SK-N-SH (cell line): Measurements from ENCODE around the gene SERPINH1. TPM values are rescaled to one million over a fixed set of nuclear protein-coding genes. Genes with fewer than 3 reads are reported as not detected.

Experiments
- CTCF ChIA-PET: fragments of 300-600, 350-600 bp; formaldehyde crosslinking; extraction: SDS; loops from one replicate; lab custom pipeline; 2021; lab: Yijun Ruan, JAX
- POLR2A ChIA-PET: fragments of 350-600 bp; sonication (Branson Sonifier 250); formaldehyde crosslinking; extraction: SDS; loops from one replicate; lab custom pipeline; 2020; ENCODE audit warnings: antibody characterized with exemption, inconsistent platforms; lab: Yijun Ruan, JAX
- DNase-seq: peaks from one replicate; pipeline ENCODE4 v3.0.0; 2012
- H2AFZ ChIP-seq: fragments of 200-600 bp; sonication (generic); 2 replicates; pipeline ENCODE4 v1.8.1; 2016; ENCODE audit warnings: antibody characterized with exemption, mild to moderate bottlenecking, low read depth
- H3F3A ChIP-seq: fragments of 200-600 bp; sonication (generic); replicated peaks from 2 replicates; pipeline ENCODE3; 2016; ENCODE audit warnings: antibody characterized with exemption, mild to moderate bottlenecking; ENCODE audit not compliant: insufficient read depth
- H3K27ac ChIP-seq, 2 experiments: fragments of 200-500 bp in 1 of 2; fragments of 200-600 bp in 1 of 2; sonication (Bioruptor generic) in 1 of 2; sonication (generic), shearing (Covaris generic) in 1 of 2; 2 replicates each; pipeline versions ENCODE4 v1.5.1 to v1.6.1; 2014 to 2016; ENCODE audit warnings: low read depth in 2 of 2, inconsistent platforms in 1 of 2, low read length in 1 of 2, mild to moderate bottlenecking in 1 of 2, mixed read lengths in 1 of 2
- H3K27me3 ChIP-seq: fragments of 200-600 bp; sonication (generic), shearing (Covaris generic); 2 replicates; pipeline ENCODE4 v1.6.1; 2016; ENCODE audit warnings: mixed run types; ENCODE audit not compliant: insufficient read depth
- H3K36me3 ChIP-seq, 2 experiments: fragments of 200-500 bp in 1 of 2; fragments of 200-600 bp in 1 of 2; sonication (Bioruptor generic) in 1 of 2; sonication (generic) in 1 of 2; replicated peaks in 1 of 2; 2 replicates each; pipeline versions ENCODE3 to v1.5.1; 2014 to 2016; ENCODE audit warnings: low read length in 1 of 2, mild to moderate bottlenecking in 1 of 2; ENCODE audit not compliant: insufficient read depth in 2 of 2, control insufficient read depth in 1 of 2
- H3K4me1 ChIP-seq, 2 experiments: fragments of 200-500 bp in 1 of 2; fragments of 200-600 bp in 1 of 2; sonication (Bioruptor generic) in 1 of 2; sonication (generic), shearing (Covaris generic) in 1 of 2; 2 replicates each; pipeline versions ENCODE4 v1.5.1 to v1.6.1; 2014 to 2016; ENCODE audit warnings: low read depth in 1 of 2, low read length in 1 of 2, mixed run types in 1 of 2; ENCODE audit not compliant: insufficient read depth in 2 of 2, control insufficient read depth in 1 of 2
- H3K4me2 ChIP-seq: fragments of 200-600 bp; sonication (generic), shearing (Covaris generic); 2 replicates; pipeline ENCODE4 v1.6.1; 2017; ENCODE audit warnings: mixed run types
- H3K4me3 ChIP-seq, 2 experiments: fragments of 200-500 bp in 1 of 2; fragments of 200-600 bp in 1 of 2; sonication (Bioruptor generic) in 1 of 2; sonication (generic), shearing (Covaris generic) in 1 of 2; 2 replicates each; pipeline versions ENCODE4 v1.5.1 to v1.8.1; 2014 to 2016; ENCODE audit warnings: low read depth in 2 of 2, inconsistent platforms in 1 of 2, low read length in 1 of 2, mild to moderate bottlenecking in 1 of 2, mixed read lengths in 1 of 2, moderate library complexity in 1 of 2
- H3K79me2 ChIP-seq: fragments of 200-600 bp; sonication (generic); 2 replicates; pipeline ENCODE4 v1.8.1; 2017; ENCODE audit warnings: mild to moderate bottlenecking; ENCODE audit not compliant: insufficient read depth
- H3K9ac ChIP-seq: fragments of 200-600 bp; sonication (generic); 2 replicates; pipeline ENCODE4 v1.6.1; 2017; ENCODE audit warnings: mixed run types
- H3K9me2 ChIP-seq: fragments of 200-600 bp; sonication (generic); 2 replicates; pipeline ENCODE4 v1.6.1; 2017; ENCODE audit warnings: mixed run types
- H3K9me3 ChIP-seq: fragments of 200-600 bp; sonication (generic); 2 replicates; pipeline ENCODE4 v1.6.1; 2017; ENCODE audit warnings: mixed run types, mild to moderate bottlenecking, moderate library complexity
- H4K20me1 ChIP-seq: fragments of 200-600 bp; sonication (generic); 2 replicates; pipeline ENCODE4 v1.6.1; 2017; ENCODE audit warnings: mild to moderate bottlenecking, mixed run types; ENCODE audit not compliant: insufficient read depth
- EP300 ChIP-seq, 2 experiments: IDR thresholded peaks; 2 replicates each; pipeline versions ENCODE4 v1.4.0 to v1.6.1; 2012; ENCODE audit warnings: borderline replicate concordance in 1 of 2, low read depth in 1 of 2, low read length in 1 of 2
- FOSL2 ChIP-seq: IDR thresholded peaks from 2 replicates; pipeline ENCODE4 v1.4.0; 2012; ENCODE audit warnings: low read depth, mild to moderate bottlenecking, moderate library complexity, borderline replicate concordance
- FOXJ3 ChIP-seq: sonication (generic); formaldehyde crosslinking; IDR thresholded peaks from 2 replicates; pipeline ENCODE4 v1.5.1; 2020; ENCODE audit warnings: mild to moderate bottlenecking, missing genetic modification reagents
- GABPA ChIP-seq: IDR thresholded peaks from 2 replicates; pipeline ENCODE4 v1.4.0; 2012; ENCODE audit warnings: low read depth, mild to moderate bottlenecking
- GATA2 ChIP-seq: sonication (generic); formaldehyde crosslinking; IDR thresholded peaks from 2 replicates; pipeline ENCODE4 v1.5.0; 2020; ENCODE audit warnings: mild to moderate bottlenecking, missing genetic modification reagents
- JUND ChIP-seq: IDR thresholded peaks from 2 replicates; pipeline ENCODE4 v1.4.0; 2012
- NFIC ChIP-seq: IDR thresholded peaks from 2 replicates; pipeline ENCODE4 v1.4.0; 2012; ENCODE audit warnings: borderline replicate concordance
- NRF1 ChIP-seq: IDR thresholded peaks from 2 replicates; pipeline ENCODE4 v1.6.1; 2012; ENCODE audit warnings: low read depth, mild to moderate bottlenecking, low read length
- POLR2AphosphoS5 ChIP-seq: IDR thresholded peaks from 2 replicates; pipeline ENCODE4 v1.6.1; 2012; ENCODE audit warnings: low read depth, low read length
- RAD21 ChIP-seq: IDR thresholded peaks from 2 replicates; pipeline ENCODE4 v1.6.1; 2012; ENCODE audit warnings: mild to moderate bottlenecking, low read length
- RCOR1 ChIP-seq: fragments of 150-350 bp; IDR thresholded peaks from 2 replicates; pipeline ENCODE4 v1.6.1; 2017; ENCODE audit warnings: antibody characterized with exemption, low read length
- RFX5 ChIP-seq: IDR thresholded peaks from 2 replicates; pipeline ENCODE4 v1.6.1; 2012; ENCODE audit warnings: mild to moderate bottlenecking, improper control_type of control experiment, low read length
- TAF1 ChIP-seq: IDR thresholded peaks from 2 replicates; pipeline ENCODE4 v1.6.1; 2012; ENCODE audit warnings: low read depth, mild to moderate bottlenecking, low read length, moderate library complexity, borderline replicate concordance
- whole genome bisulfite sequencing: methylation state at CpG from one replicate; pipeline ENCODE4 v1.1.6; 2017; ENCODE audit warnings: low lambda C conversion rate; 5-methylcytosine and 5-hydroxymethylcytosine counted together
- polyA plus RNA-seq, 3 experiments: library from polyadenylated mRNA; depleted of rRNA; stranded (reverse); fragments of >200 nt; gene quantifications; 2 replicates each; pipeline ENCODE4 v1.2.3, GENCODE V29; 2012
- TF ChIP-seq, protein P1 (sequence below): IDR thresholded peaks from 2 replicates; pipeline ENCODE4 v1.6.1; 2012; ENCODE audit warnings: mild to moderate bottlenecking, low read depth, low read length, moderate library complexity
- TF ChIP-seq, protein P2 (sequence below): fragments of 150-350 bp; IDR thresholded peaks from 2 replicates; pipeline ENCODE4 v1.6.1; 2017; ENCODE audit warnings: antibody characterized with exemption, low read length, low read depth, borderline replicate concordance
- TF ChIP-seq, protein P3 (sequence below): IDR thresholded peaks from 2 replicates; pipeline ENCODE4 v1.4.0; 2012; ENCODE audit warnings: low read depth
- TF ChIP-seq, protein P4 (sequence below): IDR thresholded peaks from 2 replicates; pipeline ENCODE4 v1.4.0; 2012; ENCODE audit warnings: low read depth, borderline replicate concordance

The SERPINH1 gene
- polyA plus RNA-seq, 1 of the 3 experiments (the other 2 are of a cell fraction): 293 TPM

DNA sequence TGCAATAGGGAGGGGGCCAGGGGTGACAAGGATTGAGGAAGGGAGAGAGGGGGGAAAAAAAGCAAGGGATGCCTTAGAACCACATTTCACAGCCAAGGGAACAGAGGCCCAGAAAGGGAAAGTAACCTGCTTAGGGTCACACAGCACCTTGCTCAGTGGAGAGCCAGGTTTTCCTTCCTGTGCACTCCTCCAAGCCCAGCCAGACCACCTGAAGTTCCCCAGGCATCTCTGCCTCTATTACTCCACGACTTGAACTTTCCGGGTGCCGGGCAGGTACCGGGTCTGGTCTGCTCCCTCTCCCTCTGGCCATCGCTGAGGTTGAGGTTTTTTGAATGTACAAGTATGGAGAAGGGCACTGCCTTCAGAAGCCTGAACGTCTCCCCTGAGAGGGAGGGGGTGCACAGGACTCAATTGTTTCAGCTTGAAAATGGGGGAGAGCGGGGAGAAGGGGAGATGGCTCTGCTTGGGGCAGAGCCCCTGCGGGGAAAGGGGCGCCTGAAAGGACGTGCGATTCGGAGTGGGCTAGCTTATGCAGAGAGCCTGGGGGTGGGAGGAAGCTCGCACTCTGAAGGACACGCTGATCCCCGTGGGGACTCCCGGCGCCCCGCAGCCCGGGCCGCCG is 516 bp upstream of the SERPINH1 start:
- H4K20me1 ChIP-seq: peaks cover 28% of the 10 kb centered on the region
- peak overlapping the region; percentile 92 to 98 for H3K27ac ChIP-seq
- no peaks in the 10 kb centered on the region for H3K27me3 ChIP-seq
- H3K4me2 ChIP-seq: peak overlapping the region; percentile 87
- WGBS: 31% methylated on average over 15 of the region's 21 CpGs
- peaks cover 44% of the 10 kb centered on the region for H3K79me2 ChIP-seq
- H3K4me3 ChIP-seq: peak overlapping the region; percentile 77 to 89
- H3K9ac ChIP-seq: peak overlapping the region; percentile 97
- H3K36me3 ChIP-seq: peaks cover 0 to 18% of the 10 kb centered on the region in 2 experiments
- H3K9me2 ChIP-seq: no peaks in the 10 kb centered on the region
- ChIA-PET POLR2A (interaction anchor here (1.2 to 4.2 kb wide), 8 partner anchors 8 to 106 kb away, joined by 3 to 30 read pairs (median 10); partner anchors contain the start of genes GDPD5 and MAP6), CTCF (interaction anchor here (1.2 to 5.2 kb wide), 5 partner anchors 9 to 78 kb away, joined by 4 to 41 read pairs (median 5); no protein-coding TSS in a partner anchor)
- H2AFZ ChIP-seq: peak overlapping the region; percentile 73
- H3K4me1 ChIP-seq: peaks cover 46 to 65% of the 10 kb centered on the region in 2 experiments
- peak; percentile 7; the same call in 1 of the 2 replicates for TF ChIP-seq RCOR1
- no peak for TF ChIP-seq FOSL2
- H3F3A ChIP-seq: peaks cover 23% of the 10 kb centered on the region
- no peaks in the 10 kb centered on the region for H3K9me3 ChIP-seq
- no peak for DNase-seq

DNA sequence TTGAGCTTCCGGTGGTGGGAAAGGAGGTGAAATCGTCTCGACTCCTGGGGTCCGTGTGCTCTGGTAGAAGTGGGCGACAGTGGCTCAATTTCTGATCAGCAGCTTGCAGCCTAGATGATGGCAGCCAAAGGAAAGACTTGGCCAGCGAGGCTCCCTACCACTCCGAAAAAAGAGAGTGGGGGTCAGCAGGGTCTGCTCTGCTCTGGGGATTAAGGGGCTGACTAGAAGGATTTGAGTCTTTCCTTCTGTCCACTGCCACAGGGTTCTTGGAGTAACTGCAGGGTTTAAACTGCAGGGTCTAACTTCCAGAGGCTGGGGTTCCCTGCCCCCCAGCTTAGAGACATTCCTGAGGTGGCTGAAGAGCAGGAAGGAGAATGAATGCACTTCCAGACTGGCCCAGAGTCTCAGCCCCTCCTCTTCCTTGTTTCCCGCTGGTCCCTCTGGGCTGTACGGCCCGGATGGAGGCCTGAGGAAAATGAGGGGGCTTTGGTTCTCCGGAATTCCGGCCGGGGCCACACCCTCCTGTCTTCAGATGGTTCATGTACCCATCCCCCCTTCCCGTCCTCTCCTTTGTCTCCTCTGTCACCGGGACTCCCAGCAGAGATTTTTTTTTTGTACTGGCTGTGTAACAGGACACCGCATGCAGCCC is 907 bp downstream of the SERPINH1 start:
- H3K4me1 ChIP-seq: peaks cover 39 to 52% of the 10 kb centered on the region in 2 experiments
- DNase-seq: peak; percentile 64
- H3K9ac ChIP-seq: peak overlapping the region; percentile 97
- no peaks in the 10 kb centered on the region for H3K27me3 ChIP-seq
- ChIA-PET CTCF (interaction anchor here (0.9 to 6.3 kb wide), 7 partner anchors 8 to 76 kb away, joined by 3 to 45 read pairs (median 5); no protein-coding TSS in a partner anchor), POLR2A (interaction anchor here (0.7 to 4.2 kb wide), 13 partner anchors 8 to 146 kb away, joined by 3 to 30 read pairs (median 9); partner anchors contain the start of genes GDPD5 and MAP6)
- H3K4me3 ChIP-seq: peak overlapping the region; percentile 77 to 89
- TF ChIP-seq, protein P1, sequence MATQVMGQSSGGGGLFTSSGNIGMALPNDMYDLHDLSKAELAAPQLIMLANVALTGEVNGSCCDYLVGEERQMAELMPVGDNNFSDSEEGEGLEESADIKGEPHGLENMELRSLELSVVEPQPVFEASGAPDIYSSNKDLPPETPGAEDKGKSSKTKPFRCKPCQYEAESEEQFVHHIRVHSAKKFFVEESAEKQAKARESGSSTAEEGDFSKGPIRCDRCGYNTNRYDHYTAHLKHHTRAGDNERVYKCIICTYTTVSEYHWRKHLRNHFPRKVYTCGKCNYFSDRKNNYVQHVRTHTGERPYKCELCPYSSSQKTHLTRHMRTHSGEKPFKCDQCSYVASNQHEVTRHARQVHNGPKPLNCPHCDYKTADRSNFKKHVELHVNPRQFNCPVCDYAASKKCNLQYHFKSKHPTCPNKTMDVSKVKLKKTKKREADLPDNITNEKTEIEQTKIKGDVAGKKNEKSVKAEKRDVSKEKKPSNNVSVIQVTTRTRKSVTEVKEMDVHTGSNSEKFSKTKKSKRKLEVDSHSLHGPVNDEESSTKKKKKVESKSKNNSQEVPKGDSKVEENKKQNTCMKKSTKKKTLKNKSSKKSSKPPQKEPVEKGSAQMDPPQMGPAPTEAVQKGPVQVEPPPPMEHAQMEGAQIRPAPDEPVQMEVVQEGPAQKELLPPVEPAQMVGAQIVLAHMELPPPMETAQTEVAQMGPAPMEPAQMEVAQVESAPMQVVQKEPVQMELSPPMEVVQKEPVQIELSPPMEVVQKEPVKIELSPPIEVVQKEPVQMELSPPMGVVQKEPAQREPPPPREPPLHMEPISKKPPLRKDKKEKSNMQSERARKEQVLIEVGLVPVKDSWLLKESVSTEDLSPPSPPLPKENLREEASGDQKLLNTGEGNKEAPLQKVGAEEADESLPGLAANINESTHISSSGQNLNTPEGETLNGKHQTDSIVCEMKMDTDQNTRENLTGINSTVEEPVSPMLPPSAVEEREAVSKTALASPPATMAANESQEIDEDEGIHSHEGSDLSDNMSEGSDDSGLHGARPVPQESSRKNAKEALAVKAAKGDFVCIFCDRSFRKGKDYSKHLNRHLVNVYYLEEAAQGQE: 0 out of 2 replicates have a peak, but pooled peaks have one; percentile 19
- TF ChIP-seq NFIC (no peak), NRF1 (no peak), TAF1 (peak; percentile 17; the same call in 1 of the 2 replicates), JUND (no peak), GABPA (peak; percentile 43; the same call in 1 of the 2 replicates), POLR2AphosphoS5 (peak; percentile 24; the same call in 1 of the 2 replicates), EP300 (IDR thresholded peaks at IDR 0.05; ENCODE audit: borderline replicate concordance in 1 of 2, low read depth in 1 of 2, low read length in 1 of 2) (no peak), RFX5 (no peak), FOXJ3 (0 out of 2 replicates have a peak, but pooled peaks have one; percentile 3), RAD21 (no peak), GATA2 (no peak)
- TF ChIP-seq, protein P2, sequence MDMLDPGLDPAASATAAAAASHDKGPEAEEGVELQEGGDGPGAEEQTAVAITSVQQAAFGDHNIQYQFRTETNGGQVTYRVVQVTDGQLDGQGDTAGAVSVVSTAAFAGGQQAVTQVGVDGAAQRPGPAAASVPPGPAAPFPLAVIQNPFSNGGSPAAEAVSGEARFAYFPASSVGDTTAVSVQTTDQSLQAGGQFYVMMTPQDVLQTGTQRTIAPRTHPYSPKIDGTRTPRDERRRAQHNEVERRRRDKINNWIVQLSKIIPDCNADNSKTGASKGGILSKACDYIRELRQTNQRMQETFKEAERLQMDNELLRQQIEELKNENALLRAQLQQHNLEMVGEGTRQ: no peak
- TF ChIP-seq, protein P3, sequence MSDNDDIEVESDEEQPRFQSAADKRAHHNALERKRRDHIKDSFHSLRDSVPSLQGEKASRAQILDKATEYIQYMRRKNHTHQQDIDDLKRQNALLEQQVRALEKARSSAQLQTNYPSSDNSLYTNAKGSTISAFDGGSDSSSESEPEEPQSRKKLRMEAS: peak; percentile 17; the same call in 1 of the 2 replicates
- TF ChIP-seq, protein P4, sequence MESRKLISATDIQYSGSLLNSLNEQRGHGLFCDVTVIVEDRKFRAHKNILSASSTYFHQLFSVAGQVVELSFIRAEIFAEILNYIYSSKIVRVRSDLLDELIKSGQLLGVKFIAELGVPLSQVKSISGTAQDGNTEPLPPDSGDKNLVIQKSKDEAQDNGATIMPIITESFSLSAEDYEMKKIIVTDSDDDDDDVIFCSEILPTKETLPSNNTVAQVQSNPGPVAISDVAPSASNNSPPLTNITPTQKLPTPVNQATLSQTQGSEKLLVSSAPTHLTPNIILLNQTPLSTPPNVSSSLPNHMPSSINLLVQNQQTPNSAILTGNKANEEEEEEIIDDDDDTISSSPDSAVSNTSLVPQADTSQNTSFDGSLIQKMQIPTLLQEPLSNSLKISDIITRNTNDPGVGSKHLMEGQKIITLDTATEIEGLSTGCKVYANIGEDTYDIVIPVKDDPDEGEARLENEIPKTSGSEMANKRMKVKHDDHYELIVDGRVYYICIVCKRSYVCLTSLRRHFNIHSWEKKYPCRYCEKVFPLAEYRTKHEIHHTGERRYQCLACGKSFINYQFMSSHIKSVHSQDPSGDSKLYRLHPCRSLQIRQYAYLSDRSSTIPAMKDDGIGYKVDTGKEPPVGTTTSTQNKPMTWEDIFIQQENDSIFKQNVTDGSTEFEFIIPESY: no peak; the same call in 1 of the 2 replicates
- peak overlapping the region; percentile 92 to 98 for H3K27ac ChIP-seq
- no peaks in the 10 kb centered on the region for H3K9me2 ChIP-seq
- H3K79me2 ChIP-seq: peaks cover 57% of the 10 kb centered on the region
- H3F3A ChIP-seq: peaks cover 24% of the 10 kb centered on the region
- peak overlapping the region; percentile 87 for H3K4me2 ChIP-seq
- no peaks in the 10 kb centered on the region for H3K9me3 ChIP-seq
- H4K20me1 ChIP-seq: peaks cover 42% of the 10 kb centered on the region
- WGBS: 3% methylated on average over 13 of the region's 16 CpGs
- no peak overlapping the region for H2AFZ ChIP-seq
- H3K36me3 ChIP-seq: peaks cover 11 to 31% of the 10 kb centered on the region in 2 experiments
